Spleen (tissue), 7 donors: ENCODE measurements around the gene TTC31.

Experiments used
- POLR2A ChIP-seq, 3 donors: fragments of 450-650 bp; IDR thresholded peaks; one replicate each; pipeline ENCODE4 v1.5.1; 2017; ENCODE audit warnings: antibody characterized with exemption in 3 of 3, mild to moderate bottlenecking in 1 of 3
- TF ChIP-seq, protein P1 (sequence below), 11 experiments: fragments of 200-600 bp in 7 of 11; fragments of 450-650 bp in 4 of 11; sonication (generic) in 4 of 11; IDR thresholded peaks in 8 of 11; conservative IDR thresholded peaks in 3 of 11; 1 replicate in 7 of 11; 2 replicates in 4 of 11; pipeline versions ENCODE4 v1.4.0 to v1.8.0; 2016 to 2021; ENCODE audit warnings: antibody characterized with exemption in 11 of 11, inconsistent platforms in 4 of 11, mild to moderate bottlenecking in 1 of 11
- donor health status: DM: no; HTN: no; CAD: no; lungs with moderate emphysema.
- donor health status: DM: no; HTN: no; CAD: no.
- donor health status: DM: no; HTN: no; CAD: no.

DNA sequence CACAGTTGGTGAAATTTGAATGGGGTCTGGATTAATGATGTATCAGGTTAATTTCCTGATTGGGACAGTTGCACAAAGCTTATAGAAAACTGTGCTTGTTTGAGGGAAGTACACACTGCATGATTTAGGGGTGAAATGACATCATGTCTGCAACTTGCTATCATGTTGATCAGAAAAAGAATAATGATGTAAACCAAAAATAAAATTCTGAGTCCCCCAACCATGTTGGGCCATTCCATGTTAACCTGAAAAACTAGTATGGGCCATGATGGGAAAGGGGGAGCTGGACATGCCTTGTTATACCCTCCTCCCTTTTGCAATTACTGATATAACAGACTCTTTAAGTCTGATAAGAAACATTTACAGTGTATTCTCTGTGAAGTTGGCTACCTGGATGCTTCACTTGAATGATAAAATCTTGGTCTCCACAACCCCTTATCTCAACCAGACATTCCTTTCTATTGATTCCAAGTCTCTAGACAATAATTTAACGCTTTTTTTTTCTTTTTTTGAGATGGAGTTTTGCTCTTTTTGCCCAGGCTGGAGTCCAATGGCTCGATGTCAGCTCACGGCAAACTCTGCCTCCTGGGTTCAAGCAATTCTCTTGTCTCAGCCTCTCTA lies 32.2 kb upstream of the TTC31 start:
- no peak for TF ChIP-seq POLR2A (IDR thresholded peaks at IDR 0.05)
- TF ChIP-seq, protein P1, sequence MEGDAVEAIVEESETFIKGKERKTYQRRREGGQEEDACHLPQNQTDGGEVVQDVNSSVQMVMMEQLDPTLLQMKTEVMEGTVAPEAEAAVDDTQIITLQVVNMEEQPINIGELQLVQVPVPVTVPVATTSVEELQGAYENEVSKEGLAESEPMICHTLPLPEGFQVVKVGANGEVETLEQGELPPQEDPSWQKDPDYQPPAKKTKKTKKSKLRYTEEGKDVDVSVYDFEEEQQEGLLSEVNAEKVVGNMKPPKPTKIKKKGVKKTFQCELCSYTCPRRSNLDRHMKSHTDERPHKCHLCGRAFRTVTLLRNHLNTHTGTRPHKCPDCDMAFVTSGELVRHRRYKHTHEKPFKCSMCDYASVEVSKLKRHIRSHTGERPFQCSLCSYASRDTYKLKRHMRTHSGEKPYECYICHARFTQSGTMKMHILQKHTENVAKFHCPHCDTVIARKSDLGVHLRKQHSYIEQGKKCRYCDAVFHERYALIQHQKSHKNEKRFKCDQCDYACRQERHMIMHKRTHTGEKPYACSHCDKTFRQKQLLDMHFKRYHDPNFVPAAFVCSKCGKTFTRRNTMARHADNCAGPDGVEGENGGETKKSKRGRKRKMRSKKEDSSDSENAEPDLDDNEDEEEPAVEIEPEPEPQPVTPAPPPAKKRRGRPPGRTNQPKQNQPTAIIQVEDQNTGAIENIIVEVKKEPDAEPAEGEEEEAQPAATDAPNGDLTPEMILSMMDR (IDR thresholded peaks at IDR 0.05 in 8 of 11, conservative IDR thresholded peaks at IDR 0.05 in 3 of 11) = no peak
